Neural crest cell (in vitro differentiated cells): ENCODE results near the gene ERN1. TPM values are rescaled to one million over a fixed set of nuclear protein-coding genes. Genes with fewer than 3 reads are reported as not detected.

Source experiments
- DNase-seq: peaks from one replicate; pipeline ENCODE4 v3.0.0; 2021; ENCODE audit warnings: low read depth, mixed read lengths, low spot score
- H3K27ac Mint-ChIP-seq: one replicate; pipeline ENCODE4 v1.8.0; 2021; ENCODE audit warnings: mild to moderate bottlenecking, mixed read lengths; ENCODE audit not compliant: unreplicated experiment
- H3K27me3 Mint-ChIP-seq: 2 replicates; pipeline ENCODE4 v1.8.0; 2021; ENCODE audit warnings: low read depth, mild to moderate bottlenecking, mixed read lengths
- H3K36me3 Mint-ChIP-seq: 2 replicates; pipeline ENCODE4 v1.8.0; 2021; ENCODE audit warnings: low read depth, mild to moderate bottlenecking, mixed read lengths
- H3K4me1 Mint-ChIP-seq: 2 replicates; pipeline ENCODE4 v1.8.0; 2021; ENCODE audit warnings: mixed read lengths
- H3K4me3 Mint-ChIP-seq: one replicate; pipeline ENCODE4 v1.8.0; 2021; ENCODE audit warnings: mild to moderate bottlenecking, mixed read lengths
- H3K9me3 Mint-ChIP-seq: 2 replicates; pipeline ENCODE4 v1.8.0; 2021; ENCODE audit warnings: mixed read lengths
- total RNA-seq: library from RNA; stranded (reverse); gene quantifications from 2 replicates; pipeline ENCODE4 v1.2.1, GENCODE V29; 2021
- TF ChIP-seq, protein P1 (sequence below): fragments of 200-600 bp; sonication (generic); conservative IDR thresholded peaks from 2 replicates; pipeline ENCODE4 v1.5.0; 2021; ENCODE audit warnings: antibody characterized with exemption, mild to moderate bottlenecking

ERN1 gene
- total RNA-seq, 1 donor from 2014 or later: 8.5 TPM

- H3K27ac Mint-ChIP-seq: no peak overlapping the region
- H3K36me3 Mint-ChIP-seq: peaks cover 16% of the 10 kb centered on the region
- TF ChIP-seq, protein P1, sequence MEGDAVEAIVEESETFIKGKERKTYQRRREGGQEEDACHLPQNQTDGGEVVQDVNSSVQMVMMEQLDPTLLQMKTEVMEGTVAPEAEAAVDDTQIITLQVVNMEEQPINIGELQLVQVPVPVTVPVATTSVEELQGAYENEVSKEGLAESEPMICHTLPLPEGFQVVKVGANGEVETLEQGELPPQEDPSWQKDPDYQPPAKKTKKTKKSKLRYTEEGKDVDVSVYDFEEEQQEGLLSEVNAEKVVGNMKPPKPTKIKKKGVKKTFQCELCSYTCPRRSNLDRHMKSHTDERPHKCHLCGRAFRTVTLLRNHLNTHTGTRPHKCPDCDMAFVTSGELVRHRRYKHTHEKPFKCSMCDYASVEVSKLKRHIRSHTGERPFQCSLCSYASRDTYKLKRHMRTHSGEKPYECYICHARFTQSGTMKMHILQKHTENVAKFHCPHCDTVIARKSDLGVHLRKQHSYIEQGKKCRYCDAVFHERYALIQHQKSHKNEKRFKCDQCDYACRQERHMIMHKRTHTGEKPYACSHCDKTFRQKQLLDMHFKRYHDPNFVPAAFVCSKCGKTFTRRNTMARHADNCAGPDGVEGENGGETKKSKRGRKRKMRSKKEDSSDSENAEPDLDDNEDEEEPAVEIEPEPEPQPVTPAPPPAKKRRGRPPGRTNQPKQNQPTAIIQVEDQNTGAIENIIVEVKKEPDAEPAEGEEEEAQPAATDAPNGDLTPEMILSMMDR: peak; percentile 76
- H3K4me3 Mint-ChIP-seq: no peak overlapping the region
- DNase-seq: peak; percentile 37
- H3K27me3 Mint-ChIP-seq: no peaks in the 10 kb centered on the region
- no peaks in the 10 kb centered on the region for H3K4me1 Mint-ChIP-seq
- H3K9me3 Mint-ChIP-seq: peaks cover 3% of the 10 kb centered on the region
Measured at GRCh38 chr17:64063766-64064224, 66.1 kb downstream of the ERN1 start.

DNA sequence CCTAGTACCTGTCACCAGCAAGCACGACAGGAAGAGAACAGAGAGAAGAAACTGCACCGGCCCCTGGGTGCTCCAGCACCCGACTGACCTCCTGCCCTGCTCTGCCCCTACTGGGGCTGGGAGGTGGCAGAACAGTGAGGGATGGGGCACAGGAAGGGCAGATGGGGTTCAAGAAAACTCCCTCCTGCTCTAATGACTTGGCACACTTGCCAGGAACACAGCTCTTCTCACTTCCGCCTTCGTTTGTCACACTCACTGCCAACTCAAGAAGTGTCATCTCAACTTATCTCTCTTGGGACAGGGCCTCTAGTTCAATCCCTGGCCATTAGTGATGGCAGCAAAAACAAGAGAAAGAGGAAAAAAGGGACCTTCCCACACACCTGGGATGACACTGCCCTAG is 66.9 kb downstream of the ERN1 start:
- DNase-seq: no peak
- TF ChIP-seq, protein P1: no peak
- Mint-ChIP-seq H3K4me3 (no peak overlapping the region), H3K27me3 (no peaks in the 10 kb centered on the region), H3K9me3 (no peaks in the 10 kb centered on the region), H3K36me3 (peaks cover 9% of the 10 kb centered on the region), H3K27ac (no peak overlapping the region), H3K4me1 (no peaks in the 10 kb centered on the region)

- peaks cover 3% of the 10 kb centered on the region for H3K36me3 Mint-ChIP-seq
- no peak for DNase-seq
- H3K4me3 Mint-ChIP-seq: no peak overlapping the region
- H3K27ac Mint-ChIP-seq: no peak overlapping the region
- no peaks in the 10 kb centered on the region for H3K4me1 Mint-ChIP-seq
- no peaks in the 10 kb centered on the region for H3K9me3 Mint-ChIP-seq
- TF ChIP-seq, protein P1: no peak
- H3K27me3 Mint-ChIP-seq: no peaks in the 10 kb centered on the region
Measured at GRCh38 chr17:64061178-64061898, 68.6 kb downstream of the ERN1 start.

- Mint-ChIP-seq H3K27me3 (no peaks in the 10 kb centered on the region), H3K9me3 (no peaks in the 10 kb centered on the region), H3K4me1 (no peaks in the 10 kb centered on the region), H3K27ac (no peak overlapping the region), H3K4me3 (no peak overlapping the region), H3K36me3 (peaks cover 3% of the 10 kb centered on the region)
- no peak for DNase-seq
- TF ChIP-seq, protein P1: no peak
Measured at GRCh38 chr17:64060331-64060730, 69.6 kb downstream of the ERN1 start.

DNA sequence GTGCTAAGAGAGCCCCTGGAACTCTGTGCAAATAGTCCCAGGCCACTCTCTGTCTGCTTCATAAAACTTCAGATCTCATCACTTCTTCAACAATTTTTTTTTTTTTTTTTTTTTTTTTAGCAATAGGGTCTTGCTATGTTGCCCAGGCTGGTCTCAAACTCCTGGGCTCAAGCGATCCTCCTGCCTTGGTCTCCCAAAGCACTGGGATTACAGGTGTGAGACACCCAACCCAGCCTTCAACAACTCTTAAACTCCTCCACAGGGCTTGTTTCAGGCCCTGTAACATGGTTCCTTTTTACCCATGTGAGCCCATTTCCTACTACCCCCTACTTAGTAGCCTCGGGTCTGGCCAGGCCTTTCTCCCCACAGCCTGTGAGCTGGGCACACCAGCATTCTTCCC is 70.2 kb downstream of the ERN1 start:
- Mint-ChIP-seq H3K9me3 (no peaks in the 10 kb centered on the region), H3K27ac (no peak overlapping the region), H3K36me3 (peaks cover 3% of the 10 kb centered on the region), H3K4me1 (no peaks in the 10 kb centered on the region), H3K27me3 (no peaks in the 10 kb centered on the region), H3K4me3 (no peak overlapping the region)
- TF ChIP-seq, protein P1: no peak
- no peak for DNase-seq
